GM18511 (cell line): ENCODE measurements around the gene BANF1.
A peak's percentile ranks its signal among the peaks of the same experiment; 100 is the strongest.

Source experiments
- ATAC-seq: cut with Tn5 transposase; IDR thresholded peaks from one replicate; pipeline ENCODE4 v1.9.1; 2021; ENCODE audit warnings: mild to moderate bottlenecking, moderate library complexity; ENCODE audit not compliant: unreplicated experiment

The BANF1 gene

DNA sequence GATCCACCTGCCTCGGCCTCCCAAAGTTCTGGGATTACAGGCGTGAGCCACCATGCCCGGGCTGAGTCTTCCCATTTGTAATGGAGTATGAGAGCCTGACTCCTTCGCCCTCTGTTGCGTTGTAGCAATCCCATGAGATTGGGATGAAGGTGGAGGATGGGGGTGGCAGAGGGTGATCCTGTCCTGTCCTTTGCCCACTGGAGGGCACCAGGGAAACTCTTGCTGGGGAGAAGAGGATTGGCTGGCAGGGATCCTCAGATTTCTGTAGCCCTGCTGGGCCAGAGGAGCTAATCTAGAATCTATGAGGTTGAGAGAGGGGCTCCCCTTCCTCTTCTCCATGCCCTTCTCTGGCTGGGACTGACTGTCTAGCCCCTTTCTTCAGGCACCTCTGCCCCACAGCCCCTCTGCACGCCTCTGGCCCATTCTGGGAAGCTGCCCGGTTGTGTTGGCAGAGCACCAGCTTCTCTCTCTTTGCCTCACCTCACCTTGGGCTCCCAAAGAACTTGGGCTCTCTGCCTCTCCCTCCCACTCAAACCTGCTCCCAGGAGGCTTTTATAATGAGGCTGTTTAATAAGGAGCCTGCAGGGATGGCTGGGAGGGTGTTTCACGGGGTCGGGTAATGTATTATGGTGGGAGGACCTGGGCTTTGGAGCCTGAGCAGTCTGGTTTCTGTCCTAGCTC, 33.5 kb downstream of the BANF1 start:
- ATAC-seq: no peak

DNA sequence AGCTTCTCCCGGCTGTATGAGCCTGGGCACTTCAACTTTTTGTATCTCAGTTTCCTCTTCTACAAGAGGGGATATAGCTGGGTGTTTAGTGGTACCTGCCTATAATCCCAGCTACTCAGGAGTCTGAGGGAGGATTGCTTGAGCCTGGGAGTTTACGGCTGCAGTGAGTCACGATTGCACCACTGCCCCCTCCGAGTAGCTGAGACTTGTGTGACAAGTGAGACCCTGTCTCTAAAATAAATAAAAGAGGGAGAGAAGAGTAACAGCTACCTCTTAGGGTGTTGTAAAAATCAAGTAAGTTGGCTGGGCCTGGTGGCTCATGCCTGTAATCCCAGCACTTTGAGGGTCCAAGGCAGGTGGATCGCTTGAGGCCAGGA, 34.0 kb downstream of the BANF1 start:
- ATAC-seq: no peak

DNA sequence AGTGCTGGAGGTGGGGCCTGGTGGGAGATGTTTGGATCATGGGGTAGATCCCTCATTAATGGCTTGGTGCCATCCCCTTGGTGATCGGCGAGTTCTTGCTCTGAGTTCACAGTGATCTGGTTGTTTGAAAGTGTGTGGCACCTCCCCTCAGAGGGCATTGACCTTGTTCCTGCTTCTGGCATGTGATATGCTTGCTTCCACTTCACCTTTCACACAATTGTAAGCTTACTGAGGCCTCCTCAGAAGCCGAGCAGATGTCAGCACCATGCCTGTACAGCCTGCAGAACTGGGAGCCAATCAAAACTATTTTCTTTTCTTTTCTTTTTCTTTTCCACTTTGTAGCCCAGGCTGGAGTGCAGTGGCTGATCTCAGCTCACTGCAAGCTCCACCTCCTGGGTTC, 35.0 kb downstream of the BANF1 start:
- no peak for ATAC-seq

DNA sequence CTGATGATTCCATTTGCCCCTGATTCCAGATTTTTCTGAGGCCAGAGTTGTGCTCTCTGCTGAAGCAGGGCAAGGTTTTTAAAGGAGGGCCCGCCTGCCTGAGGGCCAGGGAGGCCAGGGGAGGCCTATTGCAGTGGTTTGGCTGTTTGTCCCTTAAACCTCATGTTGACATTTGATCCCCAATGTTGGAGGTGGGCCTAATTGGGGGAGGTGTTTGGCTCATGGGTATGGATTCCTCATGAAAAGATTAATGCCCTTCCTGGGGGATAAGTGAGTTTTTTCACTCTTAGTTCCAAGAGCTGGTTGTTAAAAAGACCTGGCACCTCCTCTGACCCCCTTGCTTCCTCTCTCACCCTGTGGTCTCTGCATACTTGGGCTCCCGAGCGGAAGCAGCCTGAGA, 37.5 kb downstream of the BANF1 start:
- no peak for ATAC-seq

DNA sequence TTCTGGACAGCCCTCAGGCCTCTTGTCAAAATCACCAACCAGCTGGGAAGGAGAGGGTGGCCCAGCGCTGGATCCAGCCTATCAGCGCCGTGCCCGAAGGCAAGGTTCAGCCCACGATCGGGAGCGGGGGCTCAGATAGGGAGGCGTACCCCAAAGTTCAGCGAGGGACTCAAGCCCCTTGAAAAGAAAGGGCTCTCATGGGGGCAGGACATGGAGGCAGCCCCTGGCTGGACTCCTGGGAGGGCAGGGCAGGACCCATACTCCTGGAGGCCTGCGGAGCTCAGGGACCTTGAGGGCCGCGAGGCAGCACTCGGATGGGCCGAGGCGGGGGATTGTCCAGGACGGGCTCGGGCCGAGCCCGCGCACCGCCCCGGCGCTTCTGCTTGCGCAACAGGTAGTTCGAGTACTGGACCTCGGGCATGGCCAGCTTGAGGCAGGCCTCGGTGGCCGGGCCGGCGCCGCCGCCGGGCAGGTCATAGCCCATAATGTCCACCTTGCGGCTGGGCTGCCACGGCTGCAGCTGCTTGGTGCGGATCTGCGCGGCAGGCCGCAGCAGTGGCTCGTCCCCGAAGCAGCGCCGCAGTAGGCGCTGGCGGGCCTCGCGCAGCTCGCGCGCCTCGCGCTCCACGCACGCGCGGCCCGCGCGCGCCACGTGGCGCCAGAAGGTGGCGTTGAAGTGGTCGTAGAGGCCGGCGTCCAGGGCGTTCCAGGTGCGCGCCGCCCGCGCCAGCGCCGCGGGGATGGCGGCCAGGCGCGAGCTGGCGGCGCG, 40.1 kb downstream of the BANF1 start:
- ATAC-seq: no peak

DNA sequence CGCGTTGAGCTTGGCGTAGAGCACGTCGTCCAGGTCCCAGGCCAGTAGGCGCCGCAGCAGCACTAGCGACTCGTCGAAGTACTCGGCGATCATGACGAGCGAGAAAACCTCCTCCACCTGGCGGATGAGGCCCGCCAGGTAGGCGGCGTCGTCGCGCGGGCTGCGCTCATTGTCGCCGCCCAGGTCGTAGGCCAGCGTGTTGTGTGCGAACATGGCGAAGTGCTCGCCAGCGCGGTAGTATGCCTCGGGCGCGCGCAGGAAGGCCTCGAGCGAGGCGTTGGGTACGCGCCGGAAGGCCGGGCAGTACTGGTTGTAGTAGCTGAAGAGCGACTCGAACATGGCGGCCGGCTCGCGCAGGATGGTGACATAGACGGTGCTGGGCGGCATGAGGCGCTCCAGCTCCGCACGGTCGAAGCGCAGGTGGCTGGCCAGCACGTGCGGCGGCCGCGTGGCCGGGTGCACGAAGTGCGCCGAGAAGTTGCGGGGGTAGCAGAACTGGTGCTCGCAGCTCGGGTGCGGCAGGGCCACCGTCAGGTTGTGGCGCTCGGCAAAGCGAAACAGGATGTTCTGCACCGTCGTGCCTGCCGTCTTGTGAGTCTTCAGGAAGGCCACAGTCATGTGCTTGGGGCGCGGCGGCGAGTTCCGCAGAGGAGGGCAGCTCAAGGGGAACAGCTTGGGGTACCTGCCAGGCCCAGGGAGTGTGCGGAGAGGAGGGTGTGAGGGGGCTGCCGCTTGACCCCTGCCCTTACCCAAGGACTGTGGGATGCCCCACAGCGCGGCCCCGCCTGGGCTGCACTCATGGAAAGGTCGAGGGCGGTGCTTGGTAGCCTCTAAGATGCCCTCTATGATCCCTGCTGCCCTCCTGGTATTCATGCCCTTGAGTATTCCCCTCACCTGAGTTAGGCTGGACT, 40.9 kb downstream of the BANF1 start:
- ATAC-seq: no peak

DNA sequence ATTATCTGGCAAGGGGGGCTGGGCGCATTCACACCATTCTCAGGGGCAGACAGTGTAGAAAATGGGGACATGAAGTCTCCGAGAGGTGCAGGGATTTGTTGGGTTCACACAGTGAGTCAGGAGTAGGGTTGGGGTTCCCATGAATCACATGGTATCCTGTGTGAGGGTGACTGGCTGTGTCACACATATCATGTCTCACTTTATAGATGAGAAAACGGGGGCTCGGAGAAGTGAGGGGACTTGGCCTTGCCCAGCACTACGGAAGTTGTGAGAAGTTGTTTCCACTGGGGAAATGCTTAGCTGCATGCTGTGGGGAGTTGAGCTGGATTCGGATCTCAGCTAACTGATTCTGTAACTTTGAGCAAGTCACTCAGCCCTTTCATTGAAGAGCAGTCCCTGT, 42.5 kb downstream of the BANF1 start:
- no peak for ATAC-seq

DNA sequence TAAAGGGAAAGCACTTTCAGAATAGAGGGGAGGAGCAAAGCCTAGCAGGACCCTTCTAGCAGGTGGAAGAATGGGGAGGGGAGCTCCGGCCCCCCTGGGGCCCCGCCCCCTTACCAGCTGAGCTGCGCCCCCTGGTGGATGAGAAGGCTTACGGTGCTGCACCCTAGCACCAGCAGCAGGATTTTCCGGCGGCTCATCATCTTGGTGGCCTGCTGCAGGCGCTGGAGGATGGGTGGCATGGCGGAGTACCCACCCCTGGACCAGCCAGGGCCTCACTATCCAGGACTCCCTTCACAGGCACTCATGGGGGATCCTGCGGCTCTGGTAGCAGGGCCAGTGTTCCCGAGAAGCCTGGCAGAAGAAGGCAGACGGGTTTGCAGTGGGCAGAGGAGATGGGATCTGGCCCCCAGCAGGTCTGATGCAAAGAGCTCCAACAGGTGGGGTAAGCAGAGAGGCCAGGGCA, 42.9 kb downstream of the BANF1 start:
- no peak for ATAC-seq

DNA sequence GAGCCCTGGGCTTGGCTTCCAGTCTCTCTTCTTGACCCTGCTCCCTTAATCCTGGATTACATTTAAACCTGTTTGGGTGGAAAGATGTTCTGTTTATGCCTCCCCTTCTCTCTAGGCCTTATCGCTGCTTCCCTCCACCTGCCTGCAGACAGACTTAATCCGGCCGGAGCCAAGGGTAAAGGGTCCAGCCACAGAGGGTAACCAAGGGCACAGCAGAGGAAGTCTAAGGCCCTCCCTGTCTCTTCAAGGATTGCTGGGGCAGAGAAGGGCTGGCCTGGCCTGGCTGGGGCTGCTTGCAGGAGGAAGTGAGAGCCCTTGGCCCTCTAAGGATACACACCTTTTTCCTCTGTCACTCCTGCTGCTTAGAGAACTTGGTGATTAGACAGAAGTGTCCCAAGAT, 44.6 kb downstream of the BANF1 start:
- no peak for ATAC-seq

DNA sequence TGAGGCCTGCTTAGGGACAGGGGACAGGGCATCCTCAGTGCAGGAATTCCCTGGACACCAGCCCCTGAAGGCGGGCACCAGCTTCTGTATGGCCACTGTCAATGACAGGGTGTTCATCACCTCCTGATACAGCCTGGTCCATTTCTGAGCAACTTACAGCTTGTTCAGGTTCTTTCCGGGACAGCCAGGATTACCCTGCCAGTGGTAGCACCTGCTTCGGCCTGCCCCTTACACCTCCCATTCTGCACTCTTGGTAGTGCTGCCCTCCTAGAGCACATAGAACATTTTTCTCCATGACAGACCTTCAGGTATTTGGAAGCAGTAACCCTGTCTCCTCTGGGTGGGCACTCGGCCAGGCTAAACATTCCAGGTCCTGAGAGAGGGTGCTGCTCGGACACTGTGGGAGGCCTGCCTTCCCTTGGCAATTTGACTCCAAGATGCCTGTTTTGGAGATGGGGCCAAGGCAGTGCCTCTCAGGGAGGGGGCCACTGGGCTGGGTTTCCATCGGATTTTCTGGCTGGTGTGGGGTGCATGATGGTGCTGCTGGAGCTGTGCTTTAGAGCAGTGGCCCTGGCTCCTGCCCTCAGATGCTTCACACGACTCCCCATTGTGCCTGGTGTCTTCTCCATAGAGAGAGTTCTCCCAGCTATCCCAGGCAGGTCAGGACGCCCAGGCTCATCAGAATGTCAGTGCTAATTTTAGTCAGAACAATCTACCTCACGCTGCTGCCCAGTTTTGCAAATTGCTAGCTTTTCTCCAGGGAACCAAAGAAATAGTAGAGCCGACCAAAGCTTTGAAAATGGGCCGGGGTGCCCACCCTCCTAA, 45.5 kb downstream of the BANF1 start:
- no peak for ATAC-seq

DNA sequence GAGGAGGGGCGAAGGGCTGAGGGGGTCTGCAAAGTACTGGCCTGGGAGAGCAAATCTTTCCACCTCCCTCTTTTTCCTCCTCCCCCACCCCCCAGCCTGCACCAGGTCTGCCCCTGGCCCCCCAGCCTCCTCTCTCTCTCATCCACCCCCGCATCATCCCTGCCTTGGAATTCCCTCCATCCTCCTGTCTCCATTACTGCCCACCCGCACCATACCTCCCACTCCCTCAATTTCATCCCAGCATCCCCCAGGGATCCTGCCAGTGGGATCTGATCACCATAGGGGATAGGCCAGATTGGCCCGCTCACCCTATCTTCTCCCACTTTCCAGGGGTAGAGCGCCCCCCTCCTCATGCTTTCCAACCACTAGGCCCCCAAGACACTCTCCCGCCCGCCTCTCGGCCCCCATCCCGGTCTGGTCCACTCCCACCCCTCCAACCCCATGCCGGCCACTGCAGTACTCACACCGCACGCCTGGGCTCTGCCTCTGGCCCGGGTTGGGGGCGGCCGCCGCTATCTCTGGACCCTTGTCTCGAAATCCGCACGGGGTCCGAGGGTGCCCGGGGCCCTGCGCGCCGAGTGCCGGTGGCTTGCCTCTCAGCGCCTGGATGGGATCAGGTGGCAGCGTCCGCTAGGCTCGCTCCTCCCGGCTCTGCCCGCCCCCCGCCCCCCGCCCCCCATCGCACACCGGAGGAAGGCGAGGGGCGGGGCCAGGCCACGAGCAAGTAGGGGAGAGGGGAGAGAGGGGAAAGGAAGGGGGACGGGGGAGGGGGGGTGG, 46.4 kb downstream of the BANF1 start, which contains the start of gene GAL3ST3:
TSS of gene GAL3ST3 (minus strand) at position 615 of the 777 bp plus-strand sequence. CDS start 3,746 bp downstream, outside the sequence.
- ATAC-seq: no peak

DNA sequence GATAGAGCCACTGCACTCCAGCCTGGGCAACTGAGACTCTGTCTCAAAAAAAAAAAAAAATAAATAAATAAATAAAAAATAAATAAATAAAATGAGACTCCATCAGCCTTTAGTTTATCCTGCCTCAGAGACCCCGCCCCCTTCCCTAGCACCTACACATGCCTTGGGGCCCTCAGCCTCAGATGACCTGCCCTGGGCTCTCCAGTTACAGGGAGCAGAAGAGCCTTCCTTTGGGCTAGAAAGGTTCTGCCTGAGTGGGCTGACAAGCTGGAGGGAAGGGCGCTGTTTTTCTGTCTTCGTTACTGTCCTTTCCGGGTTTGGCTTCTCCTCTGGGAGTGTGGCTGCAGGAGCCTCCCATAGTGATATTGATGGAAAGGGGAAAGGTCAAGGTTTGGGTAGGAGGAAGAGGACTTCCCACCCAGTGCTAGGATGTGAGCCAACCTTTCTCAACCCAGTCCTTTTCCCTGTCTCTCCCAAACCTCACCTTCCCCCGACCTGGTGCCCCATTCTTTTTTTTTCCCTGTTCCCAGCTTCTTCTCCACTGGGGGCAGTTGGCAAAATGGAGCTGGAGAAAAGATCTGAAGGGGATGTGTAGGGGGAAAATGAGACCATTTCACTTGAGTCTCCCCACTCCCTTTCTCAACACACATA, 48.4 kb downstream of the BANF1 start:
- ATAC-seq: no peak

DNA sequence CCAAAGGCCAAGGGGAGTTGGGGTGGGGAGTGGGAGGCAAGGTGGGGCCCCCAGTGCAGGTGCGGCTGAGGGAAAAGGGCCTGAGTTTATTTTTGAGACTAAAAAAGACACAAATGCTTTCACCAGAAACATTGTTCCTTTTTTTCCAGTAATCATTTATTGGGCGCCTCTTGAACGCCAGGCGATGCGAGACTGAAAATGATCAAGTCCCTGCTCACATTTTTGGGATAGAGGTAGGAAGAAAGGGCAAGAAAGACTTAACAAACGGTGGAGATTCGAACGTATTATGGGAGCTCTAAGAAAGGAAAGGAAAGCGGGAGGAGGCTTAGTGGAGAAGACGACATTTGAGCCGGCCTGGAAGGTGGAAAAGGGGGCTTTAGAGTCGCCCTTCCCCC, 49.1 kb downstream of the BANF1 start:
- no peak for ATAC-seq

DNA sequence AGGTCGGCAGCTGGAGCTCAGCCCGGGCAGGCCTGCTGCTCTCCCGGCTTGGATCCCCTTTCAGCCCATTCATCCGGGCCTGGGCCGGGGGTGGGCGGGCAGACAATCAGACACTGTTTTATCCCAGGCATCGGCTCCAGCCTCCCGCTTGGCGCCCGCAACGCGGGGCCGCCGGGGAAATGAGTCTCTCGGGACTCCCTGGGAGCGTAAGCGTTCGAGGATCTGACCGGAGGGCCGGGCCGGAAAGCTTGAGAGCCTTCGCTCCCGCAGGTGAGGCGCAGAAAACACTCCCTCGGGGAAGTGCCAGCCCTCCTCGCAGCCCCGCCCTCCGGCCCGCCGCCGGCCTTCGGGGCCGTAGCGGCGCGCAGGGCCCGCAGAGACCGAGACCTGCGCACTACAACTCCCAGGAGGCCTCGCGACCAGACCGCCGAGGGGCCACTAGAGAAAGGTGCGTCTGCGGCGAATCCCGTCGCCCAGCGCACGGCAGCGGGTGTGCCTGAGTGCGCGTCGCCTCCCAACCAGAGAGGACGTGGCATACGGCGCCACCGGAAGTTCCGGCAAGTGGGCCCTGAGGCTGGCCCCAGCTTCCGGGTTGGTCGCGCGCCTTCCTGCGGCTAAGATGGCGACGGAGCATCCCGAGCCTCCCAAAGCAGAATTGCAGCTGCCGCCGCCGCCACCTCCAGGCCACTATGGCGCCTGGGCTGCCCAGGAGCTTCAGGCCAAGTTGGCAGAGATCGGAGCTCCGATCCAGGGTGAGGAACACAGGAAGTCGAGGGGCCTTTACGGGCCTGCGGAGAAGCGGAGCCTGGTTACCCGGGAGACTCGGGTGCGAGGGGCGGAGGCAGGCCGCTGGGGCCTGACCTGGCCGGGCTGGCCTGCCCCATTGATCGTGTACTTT, 49.7 kb downstream of the BANF1 start, which contains the start of gene SF3B2:
TSS of gene SF3B2 (plus strand) at position 599 of the 898 bp plus-strand sequence. CDS start at position 620, 21 bp downstream.
- ATAC-seq: peak; percentile 96

DNA sequence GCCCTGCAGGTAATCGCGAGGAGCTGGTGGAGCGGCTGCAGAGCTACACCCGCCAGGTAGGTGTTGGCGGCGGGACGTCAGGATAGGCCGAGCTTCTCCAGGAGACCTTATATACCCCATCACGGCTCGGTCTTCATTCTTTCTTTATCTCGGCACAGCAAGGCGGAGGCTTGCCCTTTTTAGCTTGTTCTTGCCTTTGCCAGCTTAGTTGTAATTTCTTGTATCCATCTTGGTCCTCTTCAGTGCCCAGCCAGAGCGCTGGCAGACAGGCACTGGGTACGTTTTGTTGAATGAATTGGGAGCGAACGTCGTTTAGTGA, 50.3 kb downstream of the BANF1 start:
- ATAC-seq: no peak
